Stimulated activated CD4-positive, alpha-beta T cell treated with anti-CD3 and anti-CD28 coated beads, Interleukin-12 subunit alpha, Interleukin-12 subunit beta, amount 100 ng/mL, for 48 hours (primary cell): ENCODE data around the gene CYP27B1.
"Not testable (repeated sequence)": the region's sequence is repeated elsewhere in the genome, so short reads cannot be mapped to it uniquely, and the experiment has no call there.

Experiments
- DNase-seq, 3 donors: peaks; one replicate each; pipeline ENCODE4 v3.0.0-alpha.2; 2020; ENCODE audit warnings: low read depth in 2 of 3, low spot score in 1 of 3

Gene CYP27B1

GRCh38 chr12:57723630-57723962 lies 43.3 kb downstream of the CYP27B1 start:
- no peak for DNase-seq

GRCh38 chr12:57722716-57723629 lies 43.9 kb downstream of the CYP27B1 start:
- no peak for DNase-seq

- DNase-seq = not testable (repeated sequence)
Measured at GRCh38 chr12:57721846-57722608, 44.9 kb downstream of the CYP27B1 start.

- no peak for DNase-seq
Measured at GRCh38 chr12:57720606-57721595, 46.0 kb downstream of the CYP27B1 start.

GRCh38 chr12:57719777-57720605 lies 46.9 kb downstream of the CYP27B1 start:
- no peak for DNase-seq

GRCh38 chr12:57718641-57719528 lies 48.0 kb downstream of the CYP27B1 start:
- no peak for DNase-seq

- DNase-seq = no peak
Measured at GRCh38 chr12:57717846-57718640, 48.8 kb downstream of the CYP27B1 start.

- no peak for DNase-seq
Measured at GRCh38 chr12:57717131-57717530, 49.7 kb downstream of the CYP27B1 start.

- DNase-seq = no peak
Measured at GRCh38 chr12:57716305-57716704, 50.6 kb downstream of the CYP27B1 start.

GRCh38 chr12:57715786-57716185 lies 51.1 kb downstream of the CYP27B1 start:
- DNase-seq = no peak

- not testable (repeated sequence) for DNase-seq
Measured at GRCh38 chr12:57715036-57715748, 51.7 kb downstream of the CYP27B1 start.

GRCh38 chr12:57713209-57713608 lies 53.7 kb downstream of the CYP27B1 start:
- DNase-seq = no peak

- DNase-seq = no peak
Measured at GRCh38 chr12:57712701-57713100, 54.2 kb downstream of the CYP27B1 start.
